BLaER1 (cell line): ENCODE measurements around the gene EXOC1L.

Source experiments
- H3K27ac ChIP-seq: shearing (Covaris generic); formaldehyde crosslinking; 2 replicates; pipeline ENCODE4 v1.8.1; 2022
- H3K27me3 ChIP-seq: shearing (Covaris generic); formaldehyde crosslinking; 2 replicates; pipeline ENCODE4 v1.8.1; 2022
- H3K36me3 ChIP-seq: shearing (Covaris generic); formaldehyde crosslinking; 2 replicates; pipeline ENCODE4 v1.8.1; 2022
- H3K4me1 ChIP-seq: shearing (Covaris generic); formaldehyde crosslinking; 2 replicates; pipeline ENCODE4 v1.8.1; 2022
- H3K4me2 ChIP-seq: shearing (Covaris generic); formaldehyde crosslinking; 2 replicates; pipeline ENCODE4 v1.8.1; 2022
- H3K4me3 ChIP-seq: shearing (Covaris generic); formaldehyde crosslinking; 2 replicates; pipeline ENCODE4 v1.8.1; 2022
- H3K9ac ChIP-seq: shearing (Covaris generic); formaldehyde crosslinking; 2 replicates; pipeline ENCODE4 v1.8.1; 2022
- H3K9me3 ChIP-seq: shearing (Covaris generic); formaldehyde crosslinking; 2 replicates; pipeline ENCODE4 v1.8.1; 2022
- H4K20me1 ChIP-seq: shearing (Covaris generic); formaldehyde crosslinking; 2 replicates; pipeline ENCODE4 v1.8.1; 2022
- Cebpa-rat ChIP-seq: shearing (Covaris generic); IDR thresholded peaks from 2 replicates; pipeline ENCODE4 v1.8.1; 2022

Gene EXOC1L

DNA sequence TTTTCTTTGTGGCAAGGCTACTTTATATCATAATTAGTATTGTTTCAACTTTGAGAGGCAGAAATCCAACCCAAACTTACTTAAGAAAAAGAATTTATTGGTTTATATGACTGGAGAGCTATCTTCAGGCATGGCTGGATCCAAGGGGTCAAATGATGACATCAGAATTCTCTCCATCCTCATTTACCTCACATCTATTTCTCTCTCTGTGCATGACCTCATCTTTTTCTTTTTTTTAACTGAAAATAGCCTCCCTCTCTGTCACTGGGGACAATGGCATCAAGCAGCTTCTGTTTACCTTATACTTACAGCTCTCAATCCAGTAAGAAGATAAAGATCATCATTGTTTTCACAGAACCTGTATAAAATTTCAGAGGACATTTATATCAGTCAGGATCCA is 12.0 kb upstream of the EXOC1L start:
- Histone ChIP-seq H3K4me2 (no peak overlapping the region), H3K36me3 (no peaks in the 10 kb centered on the region), H3K9me3 (no peaks in the 10 kb centered on the region), H3K27ac (no peak overlapping the region), H3K27me3 (no peaks in the 10 kb centered on the region), H3K4me1 (no peaks in the 10 kb centered on the region), H3K9ac (no peak overlapping the region), H4K20me1 (no peaks in the 10 kb centered on the region), H3K4me3 (no peak overlapping the region)
- TF ChIP-seq Cebpa-rat: no peak

DNA sequence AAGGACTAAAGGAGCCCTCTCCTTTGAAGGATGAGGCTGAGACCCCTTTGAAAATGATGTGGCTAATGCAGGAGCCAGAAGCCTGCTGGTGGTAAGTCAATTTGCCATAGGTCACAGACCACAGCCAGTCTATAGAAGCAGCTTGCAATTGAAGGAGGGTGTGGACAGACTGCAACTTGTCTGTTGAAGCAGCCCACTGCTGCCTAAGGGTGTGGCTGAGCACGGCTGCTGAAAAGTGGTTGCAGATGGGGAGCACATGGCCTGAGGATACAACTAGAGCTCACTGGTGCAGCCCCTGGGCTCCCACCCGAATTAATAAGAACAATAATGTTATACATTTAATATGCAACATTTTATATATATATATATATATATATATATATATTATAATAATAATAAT is 11.4 kb upstream of the EXOC1L start:
- no peak for TF ChIP-seq Cebpa-rat
- Histone ChIP-seq H3K4me3 (no peak overlapping the region), H3K4me1 (no peaks in the 10 kb centered on the region), H3K27ac (no peak overlapping the region), H3K36me3 (no peaks in the 10 kb centered on the region), H3K9ac (no peak overlapping the region), H4K20me1 (no peaks in the 10 kb centered on the region), H3K27me3 (no peaks in the 10 kb centered on the region), H3K4me2 (no peak overlapping the region), H3K9me3 (no peaks in the 10 kb centered on the region)

DNA sequence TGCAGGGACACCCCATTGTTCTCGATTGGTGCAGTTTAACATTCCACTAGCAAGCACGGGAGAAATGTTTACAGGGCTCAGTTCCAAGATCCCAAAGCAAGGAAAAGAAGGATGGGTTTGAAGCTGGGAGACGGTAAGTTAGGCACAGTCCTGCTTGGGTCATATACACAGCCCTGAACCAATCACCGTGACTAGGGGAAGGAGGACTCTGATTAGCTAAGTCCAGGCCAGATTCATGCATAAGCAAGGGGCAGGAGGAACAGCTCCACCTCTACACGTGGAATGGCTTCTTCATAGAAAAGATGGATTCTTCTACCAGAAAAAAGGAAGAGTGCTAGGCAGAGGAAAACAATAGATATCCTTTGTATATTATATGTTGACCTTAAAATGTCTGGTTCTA is 11.0 kb upstream of the EXOC1L start:
- H3K9me3 ChIP-seq: no peaks in the 10 kb centered on the region
- no peaks in the 10 kb centered on the region for H3K36me3 ChIP-seq
- H3K9ac ChIP-seq: no peak overlapping the region
- no peak overlapping the region for H3K4me2 ChIP-seq
- H3K27ac ChIP-seq: no peak overlapping the region
- no peak overlapping the region for H3K4me3 ChIP-seq
- no peak for TF ChIP-seq Cebpa-rat
- no peaks in the 10 kb centered on the region for H4K20me1 ChIP-seq
- no peaks in the 10 kb centered on the region for H3K27me3 ChIP-seq
- no peaks in the 10 kb centered on the region for H3K4me1 ChIP-seq

DNA sequence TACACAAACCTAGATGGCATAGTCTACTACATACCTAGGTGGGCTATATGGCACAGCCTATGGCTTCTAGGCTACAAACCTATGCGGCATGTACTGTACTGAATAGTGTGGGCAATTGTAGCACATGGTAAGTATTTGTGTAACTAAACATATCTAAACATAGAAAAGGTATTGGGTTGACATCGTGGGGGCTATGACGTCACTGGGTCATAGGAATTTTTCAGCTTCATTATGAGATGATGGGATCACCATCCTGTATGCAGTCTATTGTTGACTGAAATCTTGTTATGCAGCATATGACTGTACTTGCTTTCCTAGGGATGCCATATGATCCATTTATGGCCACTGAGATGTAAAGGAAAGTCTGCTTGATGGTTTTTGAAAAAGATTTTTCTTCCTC is 1.9 kb upstream of the EXOC1L start:
- H3K27me3 ChIP-seq: peaks cover 5% of the 10 kb centered on the region
- no peak overlapping the region for H3K27ac ChIP-seq
- no peaks in the 10 kb centered on the region for H3K9me3 ChIP-seq
- no peaks in the 10 kb centered on the region for H3K4me1 ChIP-seq
- no peaks in the 10 kb centered on the region for H3K36me3 ChIP-seq
- no peak for TF ChIP-seq Cebpa-rat
- no peak overlapping the region for H3K9ac ChIP-seq
- H3K4me2 ChIP-seq: no peak overlapping the region
- H3K4me3 ChIP-seq: no peak overlapping the region
- H4K20me1 ChIP-seq: no peaks in the 10 kb centered on the region

DNA sequence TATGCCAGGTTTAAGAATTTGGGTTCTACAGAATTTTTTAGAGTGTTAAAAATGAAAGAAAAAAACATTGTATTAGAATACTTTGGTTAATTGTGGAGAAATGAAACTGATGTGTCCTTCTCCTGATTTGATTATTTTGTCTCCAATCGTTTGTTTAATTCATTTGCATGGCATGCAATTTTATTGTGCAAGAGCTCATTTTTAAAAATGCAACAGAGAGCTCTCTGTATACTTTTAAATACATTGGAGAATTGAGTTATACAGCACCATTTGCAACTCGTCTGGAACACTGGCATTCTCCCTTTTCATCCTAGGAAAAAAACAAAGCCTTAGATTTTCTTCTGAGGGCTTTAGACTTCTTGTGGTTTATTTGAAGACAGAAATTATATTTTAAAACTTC is 689 bp downstream of the EXOC1L start:
- no peak overlapping the region for H3K4me3 ChIP-seq
- no peaks in the 10 kb centered on the region for H3K36me3 ChIP-seq

DNA sequence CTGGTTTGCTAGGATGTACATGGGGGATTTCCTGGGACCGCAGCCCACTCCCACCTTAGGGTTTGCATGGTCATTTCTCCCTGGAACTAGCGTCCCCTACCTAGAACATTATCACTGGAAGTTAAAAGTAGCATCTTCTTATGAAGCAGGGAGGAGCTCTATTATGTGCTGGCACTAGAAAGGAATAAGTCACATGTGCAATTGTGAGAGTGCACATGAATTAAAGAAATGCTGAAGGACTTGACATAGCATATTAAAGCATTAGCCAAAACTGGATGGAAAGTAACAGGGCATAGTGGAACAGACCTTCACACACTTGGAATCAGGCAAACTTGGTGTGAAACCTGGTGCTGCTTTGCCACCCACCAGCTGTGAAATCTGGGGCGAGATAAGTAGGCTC is 2.7 kb downstream of the EXOC1L start:
- H3K9me3 ChIP-seq: no peaks in the 10 kb centered on the region
- no peak overlapping the region for H3K4me3 ChIP-seq
- H3K4me2 ChIP-seq: no peak overlapping the region
- H3K9ac ChIP-seq: no peak overlapping the region
- no peaks in the 10 kb centered on the region for H4K20me1 ChIP-seq
- no peak for TF ChIP-seq Cebpa-rat
- no peaks in the 10 kb centered on the region for H3K36me3 ChIP-seq
- H3K4me1 ChIP-seq: no peaks in the 10 kb centered on the region
- H3K27me3 ChIP-seq: peaks cover 5% of the 10 kb centered on the region
- H3K27ac ChIP-seq: no peak overlapping the region

More for the DNA sequence above, 689 bp downstream of the EXOC1L start:
- Histone ChIP-seq H4K20me1 (no peaks in the 10 kb centered on the region), H3K4me1 (no peaks in the 10 kb centered on the region), H3K9ac (no peak overlapping the region), H3K27me3 (peaks cover 5% of the 10 kb centered on the region), H3K4me2 (no peak overlapping the region), H3K27ac (no peak overlapping the region), H3K9me3 (no peaks in the 10 kb centered on the region)
- no peak for TF ChIP-seq Cebpa-rat

DNA sequence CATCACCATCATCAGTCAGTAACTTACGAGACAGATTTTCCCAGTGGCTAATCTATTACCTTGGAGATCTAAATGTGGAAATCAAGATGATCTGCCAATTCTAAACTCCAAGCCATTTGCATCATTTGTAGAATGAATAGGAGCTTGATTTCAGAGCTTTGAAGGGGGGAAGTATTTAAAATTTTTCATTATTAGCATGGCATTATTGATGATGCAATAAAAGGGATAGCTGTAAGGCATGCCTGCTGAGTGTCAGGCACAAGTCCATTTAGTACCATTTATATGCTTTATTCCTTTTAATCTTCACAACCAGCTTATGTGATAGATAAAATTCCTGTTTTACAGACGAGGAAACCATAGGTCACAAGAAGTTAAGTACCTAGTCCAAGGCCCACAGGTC is 5.3 kb downstream of the EXOC1L start:
- Histone ChIP-seq H3K36me3 (no peaks in the 10 kb centered on the region), H3K4me2 (no peak overlapping the region), H3K9ac (no peak overlapping the region), H4K20me1 (no peaks in the 10 kb centered on the region), H3K4me3 (no peak overlapping the region), H3K4me1 (no peaks in the 10 kb centered on the region), H3K27me3 (peaks cover under 1% of the 10 kb centered on the region; the same call in 1 of the 2 replicates), H3K27ac (no peak overlapping the region), H3K9me3 (no peaks in the 10 kb centered on the region)
- no peak for TF ChIP-seq Cebpa-rat

DNA sequence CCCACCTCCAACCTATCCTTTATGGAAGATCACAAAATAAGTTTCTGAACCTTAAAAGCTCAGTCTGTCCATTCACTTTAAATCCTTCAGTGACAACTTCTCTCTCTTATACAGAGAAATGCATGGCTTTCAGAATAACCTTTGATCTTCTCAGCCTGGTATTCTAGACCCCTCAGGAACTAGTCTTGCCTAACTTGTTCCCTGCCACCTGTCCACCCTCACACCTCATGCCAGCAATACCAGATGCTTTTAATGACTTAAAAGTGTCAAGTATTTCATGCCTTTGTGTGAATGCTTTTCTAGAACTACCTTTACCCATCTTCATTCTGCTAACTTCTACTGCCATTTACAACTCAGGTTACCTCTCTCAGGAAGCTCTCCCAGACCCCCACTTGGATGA is 7.4 kb downstream of the EXOC1L start:
- no peaks in the 10 kb centered on the region for H3K9me3 ChIP-seq
- H3K27me3 ChIP-seq: no peaks in the 10 kb centered on the region
- no peaks in the 10 kb centered on the region for H3K4me1 ChIP-seq
- no peak for TF ChIP-seq Cebpa-rat
- no peaks in the 10 kb centered on the region for H4K20me1 ChIP-seq
- no peak overlapping the region for H3K9ac ChIP-seq
- H3K27ac ChIP-seq: no peak overlapping the region
- H3K4me3 ChIP-seq: no peak overlapping the region
- no peaks in the 10 kb centered on the region for H3K36me3 ChIP-seq
- H3K4me2 ChIP-seq: no peak overlapping the region

DNA sequence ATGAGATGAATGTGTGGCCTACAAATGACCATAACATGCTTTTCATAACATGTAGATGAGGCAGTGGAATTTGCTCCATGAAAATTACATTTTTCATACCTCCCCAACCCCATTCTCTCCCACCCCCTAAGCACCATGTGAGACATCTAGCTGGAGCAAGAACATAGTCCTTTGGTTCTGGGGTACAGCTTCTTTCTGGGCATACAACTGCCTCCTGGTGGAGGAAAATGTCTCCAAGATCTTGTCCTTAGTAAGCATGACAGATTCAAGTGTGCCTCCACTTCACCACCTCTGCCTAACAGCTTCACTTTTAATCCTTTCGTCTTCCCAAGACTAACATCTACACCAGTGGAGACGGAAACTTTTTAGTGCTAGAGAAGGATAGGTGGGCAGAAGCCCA is 8.0 kb downstream of the EXOC1L start:
- H3K27me3 ChIP-seq: no peaks in the 10 kb centered on the region
- H3K4me3 ChIP-seq: no peak overlapping the region
- H3K27ac ChIP-seq: no peak overlapping the region
- no peak overlapping the region for H3K4me2 ChIP-seq
- H3K9ac ChIP-seq: no peak overlapping the region
- no peaks in the 10 kb centered on the region for H3K36me3 ChIP-seq
- no peaks in the 10 kb centered on the region for H3K9me3 ChIP-seq
- TF ChIP-seq Cebpa-rat: no peak
- no peaks in the 10 kb centered on the region for H4K20me1 ChIP-seq
- no peaks in the 10 kb centered on the region for H3K4me1 ChIP-seq

DNA sequence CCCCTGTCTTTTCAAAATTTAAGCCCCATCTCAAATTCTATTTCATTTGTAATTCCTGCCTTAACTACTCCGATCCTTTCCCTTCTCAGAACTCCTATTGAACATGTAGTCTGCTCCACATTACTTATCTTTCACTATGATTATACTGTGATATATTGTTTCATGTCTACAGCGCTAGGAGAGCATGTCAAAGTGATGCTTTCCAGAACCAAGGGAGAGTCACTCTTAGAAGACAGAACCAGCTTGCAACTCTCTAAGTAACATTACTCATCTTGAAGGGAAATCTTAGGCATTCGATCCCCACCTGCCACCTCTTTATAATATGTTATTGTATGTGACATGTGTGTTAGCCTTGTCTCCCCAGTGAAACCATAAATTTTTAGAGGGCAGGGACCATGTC is 10.5 kb downstream of the EXOC1L start:
- H3K9me3 ChIP-seq: no peaks in the 10 kb centered on the region
- no peaks in the 10 kb centered on the region for H4K20me1 ChIP-seq
- H3K27ac ChIP-seq: no peak overlapping the region
- H3K4me3 ChIP-seq: no peak overlapping the region
- H3K9ac ChIP-seq: no peak overlapping the region
- no peak overlapping the region for H3K4me2 ChIP-seq
- H3K36me3 ChIP-seq: no peaks in the 10 kb centered on the region
- no peak for TF ChIP-seq Cebpa-rat
- H3K27me3 ChIP-seq: no peaks in the 10 kb centered on the region
- no peaks in the 10 kb centered on the region for H3K4me1 ChIP-seq

DNA sequence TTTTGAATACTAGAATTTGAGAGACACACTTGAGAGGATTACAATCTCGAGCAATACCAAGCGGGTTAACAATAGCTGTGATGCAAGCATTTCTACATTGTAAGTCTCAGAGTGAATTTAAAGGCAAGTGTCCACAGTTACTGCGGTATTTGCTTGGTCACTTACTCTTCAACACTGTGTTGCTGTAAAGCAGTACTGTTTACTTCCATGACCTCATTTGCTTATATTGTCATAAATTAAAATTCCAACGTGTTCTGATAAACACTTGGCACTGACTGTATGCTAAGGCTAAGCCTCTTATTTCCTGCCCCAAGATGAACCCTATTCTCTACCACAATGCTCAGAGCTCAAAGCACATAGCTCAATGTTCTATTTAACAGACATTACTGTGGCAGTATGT is 11.1 kb downstream of the EXOC1L start:
- H3K9ac ChIP-seq: no peak overlapping the region
- H4K20me1 ChIP-seq: no peaks in the 10 kb centered on the region
- no peaks in the 10 kb centered on the region for H3K27me3 ChIP-seq
- TF ChIP-seq Cebpa-rat: no peak
- no peaks in the 10 kb centered on the region for H3K9me3 ChIP-seq
- no peaks in the 10 kb centered on the region for H3K4me1 ChIP-seq
- no peak overlapping the region for H3K27ac ChIP-seq
- no peak overlapping the region for H3K4me3 ChIP-seq
- no peak overlapping the region for H3K4me2 ChIP-seq
- H3K36me3 ChIP-seq: no peaks in the 10 kb centered on the region
